ENCODE results near the gene F2R.

DNA sequence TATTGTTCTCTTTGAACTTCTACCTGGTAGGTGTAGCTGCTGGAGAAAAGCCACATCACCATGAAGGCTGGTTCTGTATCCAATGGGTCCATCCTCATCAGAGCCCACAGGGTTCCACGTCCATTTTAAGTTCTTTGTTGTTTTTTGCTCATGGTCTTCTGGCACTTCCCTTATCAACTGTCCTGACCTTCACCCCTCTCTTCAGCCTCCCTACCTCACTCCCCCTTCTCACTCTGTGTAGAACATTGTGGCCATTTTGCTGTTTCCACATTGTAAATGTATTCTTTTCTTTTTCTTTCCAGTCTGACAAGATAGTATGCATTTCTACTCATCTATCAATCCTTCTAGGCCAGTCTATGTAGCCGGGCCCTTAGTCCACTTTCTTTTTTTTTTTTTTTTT is 48.4 kb upstream of the F2R start:
- no peak for TF ChIP-seq OSR1 (CRISPR knock-in tag; IDR thresholded peaks at IDR 0.05)
- no peak for TF ChIP-seq TCF4 (CRISPR knock-in tag; IDR thresholded peaks at IDR 0.05; ENCODE audit: borderline replicate concordance)
- TF ChIP-seq ZC3H10 (CRISPR knock-in tag; IDR thresholded peaks at IDR 0.05): no peak
- no peak for TF ChIP-seq ISL1 (CRISPR knock-in tag; IDR thresholded peaks at IDR 0.05)
- TF ChIP-seq, protein P1, sequence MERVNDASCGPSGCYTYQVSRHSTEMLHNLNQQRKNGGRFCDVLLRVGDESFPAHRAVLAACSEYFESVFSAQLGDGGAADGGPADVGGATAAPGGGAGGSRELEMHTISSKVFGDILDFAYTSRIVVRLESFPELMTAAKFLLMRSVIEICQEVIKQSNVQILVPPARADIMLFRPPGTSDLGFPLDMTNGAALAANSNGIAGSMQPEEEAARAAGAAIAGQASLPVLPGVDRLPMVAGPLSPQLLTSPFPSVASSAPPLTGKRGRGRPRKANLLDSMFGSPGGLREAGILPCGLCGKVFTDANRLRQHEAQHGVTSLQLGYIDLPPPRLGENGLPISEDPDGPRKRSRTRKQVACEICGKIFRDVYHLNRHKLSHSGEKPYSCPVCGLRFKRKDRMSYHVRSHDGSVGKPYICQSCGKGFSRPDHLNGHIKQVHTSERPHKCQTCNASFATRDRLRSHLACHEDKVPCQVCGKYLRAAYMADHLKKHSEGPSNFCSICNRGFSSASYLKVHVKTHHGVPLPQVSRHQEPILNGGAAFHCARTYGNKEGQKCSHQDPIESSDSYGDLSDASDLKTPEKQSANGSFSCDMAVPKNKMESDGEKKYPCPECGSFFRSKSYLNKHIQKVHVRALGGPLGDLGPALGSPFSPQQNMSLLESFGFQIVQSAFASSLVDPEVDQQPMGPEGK (CRISPR knock-in tag; IDR thresholded peaks at IDR 0.05; ENCODE audit: borderline replicate concordance): no peak
- TF ChIP-seq, protein P2, sequence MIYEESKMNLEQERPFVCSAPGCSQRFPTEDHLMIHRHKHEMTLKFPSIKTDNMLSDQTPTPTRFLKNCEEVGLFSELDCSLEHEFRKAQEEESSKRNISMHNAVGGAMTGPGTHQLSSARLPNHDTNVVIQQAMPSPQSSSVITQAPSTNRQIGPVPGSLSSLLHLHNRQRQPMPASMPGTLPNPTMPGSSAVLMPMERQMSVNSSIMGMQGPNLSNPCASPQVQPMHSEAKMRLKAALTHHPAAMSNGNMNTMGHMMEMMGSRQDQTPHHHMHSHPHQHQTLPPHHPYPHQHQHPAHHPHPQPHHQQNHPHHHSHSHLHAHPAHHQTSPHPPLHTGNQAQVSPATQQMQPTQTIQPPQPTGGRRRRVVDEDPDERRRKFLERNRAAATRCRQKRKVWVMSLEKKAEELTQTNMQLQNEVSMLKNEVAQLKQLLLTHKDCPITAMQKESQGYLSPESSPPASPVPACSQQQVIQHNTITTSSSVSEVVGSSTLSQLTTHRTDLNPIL (CRISPR knock-in tag; IDR thresholded peaks at IDR 0.05; ENCODE audit: low read depth): no peak
- TF ChIP-seq, protein P3, sequence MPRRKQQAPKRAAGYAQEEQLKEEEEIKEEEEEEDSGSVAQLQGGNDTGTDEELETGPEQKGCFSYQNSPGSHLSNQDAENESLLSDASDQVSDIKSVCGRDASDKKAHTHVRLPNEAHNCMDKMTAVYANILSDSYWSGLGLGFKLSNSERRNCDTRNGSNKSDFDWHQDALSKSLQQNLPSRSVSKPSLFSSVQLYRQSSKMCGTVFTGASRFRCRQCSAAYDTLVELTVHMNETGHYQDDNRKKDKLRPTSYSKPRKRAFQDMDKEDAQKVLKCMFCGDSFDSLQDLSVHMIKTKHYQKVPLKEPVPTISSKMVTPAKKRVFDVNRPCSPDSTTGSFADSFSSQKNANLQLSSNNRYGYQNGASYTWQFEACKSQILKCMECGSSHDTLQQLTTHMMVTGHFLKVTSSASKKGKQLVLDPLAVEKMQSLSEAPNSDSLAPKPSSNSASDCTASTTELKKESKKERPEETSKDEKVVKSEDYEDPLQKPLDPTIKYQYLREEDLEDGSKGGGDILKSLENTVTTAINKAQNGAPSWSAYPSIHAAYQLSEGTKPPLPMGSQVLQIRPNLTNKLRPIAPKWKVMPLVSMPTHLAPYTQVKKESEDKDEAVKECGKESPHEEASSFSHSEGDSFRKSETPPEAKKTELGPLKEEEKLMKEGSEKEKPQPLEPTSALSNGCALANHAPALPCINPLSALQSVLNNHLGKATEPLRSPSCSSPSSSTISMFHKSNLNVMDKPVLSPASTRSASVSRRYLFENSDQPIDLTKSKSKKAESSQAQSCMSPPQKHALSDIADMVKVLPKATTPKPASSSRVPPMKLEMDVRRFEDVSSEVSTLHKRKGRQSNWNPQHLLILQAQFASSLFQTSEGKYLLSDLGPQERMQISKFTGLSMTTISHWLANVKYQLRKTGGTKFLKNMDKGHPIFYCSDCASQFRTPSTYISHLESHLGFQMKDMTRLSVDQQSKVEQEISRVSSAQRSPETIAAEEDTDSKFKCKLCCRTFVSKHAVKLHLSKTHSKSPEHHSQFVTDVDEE (CRISPR knock-in tag; IDR thresholded peaks at IDR 0.05): no peak
- no peak for TF ChIP-seq ZFP3 (CRISPR knock-in tag; IDR thresholded peaks at IDR 0.05)

All from SK-N-SH treated with all-trans-retinoic acid at 6 μM for 48 hours (cell line).